Endothelial cell of umbilical vein (primary cell): ENCODE measurements around the gene RPA4. TPM values are rescaled to one million over a fixed set of nuclear protein-coding genes. Genes with fewer than 3 reads are reported as not detected.

Experiments used
- BruUV-seq: library from RNA; stranded (reverse); fragments of 400-500 nt; replicated peaks from 2 replicates; lab custom pipeline; 2021; lab: Mats Ljungman, UMichigan
- CTCF ChIA-PET: fragments of 300-600, 350-600 bp; sonication (Branson Sonifier 250); formaldehyde crosslinking; loops from one replicate; lab custom pipeline; 2021; ENCODE audit warnings: antibody characterized with exemption, inconsistent platforms; lab: Charles Lee
- POLR2A ChIA-PET: fragments of 300-600, 350-600 bp; sonication (Branson Sonifier 250); formaldehyde crosslinking; loops from one replicate; lab custom pipeline; 2021; ENCODE audit warnings: antibody characterized with exemption, inconsistent platforms; lab: Charles Lee
- DNase-seq: peaks from one replicate; pipeline ENCODE4 v3.0.0-alpha.2; 2011; ENCODE audit warnings: low read depth, low spot score
- FAIRE-seq: peaks from 2 replicates; lab custom pipeline; 2011; peaks lifted over from hg19 to GRCh38; lab: Jason Lieb, UNC
- H2AFZ ChIP-seq: 2 replicates; pipeline ENCODE4 v1.6.0; 2012; ENCODE audit warnings: low read depth, low read length, control low read depth, inconsistent platforms
- H3K27ac ChIP-seq: 2 replicates; pipeline ENCODE4 v1.5.1; 2011; ENCODE audit warnings: low read depth, mild to moderate bottlenecking, control low read depth, low read length, moderate library complexity; ENCODE audit not compliant: insufficient read depth
- H3K27me3 ChIP-seq, 2 experiments: 2 replicates each; pipeline versions ENCODE4 v1.6.0 to v1.6.1; 2011; ENCODE audit warnings: low read length in 2 of 2, mixed read lengths in 1 of 2; ENCODE audit not compliant: control insufficient read depth in 2 of 2, insufficient read depth in 2 of 2
- H3K36me3 ChIP-seq, 2 experiments: 2 replicates in 1 of 2; 3 replicates in 1 of 2; pipeline ENCODE4 v1.5.1; 2011; ENCODE audit warnings: low read length in 2 of 2, mild to moderate bottlenecking in 1 of 2, moderate library complexity in 1 of 2; ENCODE audit not compliant: control insufficient read depth in 2 of 2, insufficient read depth in 2 of 2; ENCODE audit errors: extremely low read depth in 1 of 2
- H3K4me1 ChIP-seq: 3 replicates; pipeline ENCODE4 v1.5.1; 2011; ENCODE audit warnings: mild to moderate bottlenecking, low read length; ENCODE audit not compliant: control insufficient read depth, insufficient read depth; ENCODE audit errors: extremely low read depth
- H3K4me2 ChIP-seq: 2 replicates; pipeline ENCODE4 v1.6.1; 2011; ENCODE audit warnings: low read length, control low read depth, mixed read lengths; ENCODE audit not compliant: insufficient read depth
- H3K4me3 ChIP-seq, 3 experiments: fragments of 200-600 bp in 1 of 3; sonication (generic), shearing (Covaris generic) in 1 of 3; replicated peaks in 1 of 3; 2 replicates each; pipeline ENCODE4 v1.5.1; 2011 to 2016; ENCODE audit warnings: control low read depth in 3 of 3, low read length in 3 of 3, mild to moderate bottlenecking in 2 of 3, inconsistent platforms in 1 of 3, low read depth in 1 of 3, moderate library complexity in 1 of 3; ENCODE audit not compliant: insufficient read depth in 1 of 3
- H3K79me2 ChIP-seq: 2 replicates; pipeline ENCODE4 v1.6.0; 2012; ENCODE audit warnings: low read length, inconsistent platforms; ENCODE audit not compliant: control insufficient read depth, insufficient read depth
- H3K9ac ChIP-seq: replicated peaks from 2 replicates; pipeline ENCODE3; 2011; ENCODE audit warnings: low read length, control low read depth; ENCODE audit not compliant: insufficient read depth; ENCODE audit errors: extremely low read depth
- H3K9me1 ChIP-seq: replicated peaks from 3 replicates; pipeline ENCODE4 v1.6.0; 2011; ENCODE audit warnings: mild to moderate bottlenecking, low read length; ENCODE audit not compliant: control insufficient read depth, insufficient read depth; ENCODE audit errors: extremely low read depth
- H3K9me3 ChIP-seq: replicated peaks from 2 replicates; pipeline ENCODE4 v1.5.1; 2012; ENCODE audit warnings: low read length, inconsistent platforms; ENCODE audit not compliant: control insufficient read depth, insufficient read depth
- H4K20me1 ChIP-seq: replicated peaks from 2 replicates; pipeline ENCODE3; 2011; ENCODE audit warnings: mild to moderate bottlenecking, low read length; ENCODE audit not compliant: control insufficient read depth, insufficient read depth; ENCODE audit errors: extremely low read depth
- EZH2 ChIP-seq: IDR thresholded peaks from 2 replicates; pipeline ENCODE4 v1.6.1; 2012; ENCODE audit warnings: borderline replicate concordance, low read depth, mild to moderate bottlenecking, moderate library complexity, low read length, inconsistent platforms; ENCODE audit not compliant: severe bottlenecking
- FOS ChIP-seq: IDR thresholded peaks from 2 replicates; pipeline ENCODE4 v1.6.1; 2011; ENCODE audit warnings: mild to moderate bottlenecking, low read length, moderate library complexity, borderline replicate concordance; ENCODE audit not compliant: insufficient read depth
- GATA2 ChIP-seq: IDR thresholded peaks from 2 replicates; pipeline ENCODE4 v1.7.0; 2011; ENCODE audit warnings: low read depth, mild to moderate bottlenecking, moderate library complexity, mixed read lengths, low read length; ENCODE audit not compliant: insufficient read length, insufficient read depth
- JUN ChIP-seq: IDR thresholded peaks from 2 replicates; pipeline ENCODE4 v1.6.1; 2011; ENCODE audit warnings: borderline replicate concordance, low read depth; ENCODE audit not compliant: insufficient read length, insufficient read depth
- MYC ChIP-seq: IDR thresholded peaks from one replicate; pipeline ENCODE4 v1.6.1; 2011; ENCODE audit warnings: mild to moderate bottlenecking, low read depth, low read length
- POLR2A ChIP-seq: IDR thresholded peaks from 2 replicates; pipeline ENCODE4 v1.6.1; 2012; ENCODE audit warnings: low read depth, mild to moderate bottlenecking, control low read depth, low read length
- POLR2AphosphoS5 ChIP-seq: IDR thresholded peaks from 2 replicates; pipeline ENCODE4 v1.6.1; 2012; ENCODE audit warnings: low read depth, mild to moderate bottlenecking, control low read depth, low read length, moderate library complexity; ENCODE audit not compliant: insufficient read depth
- dilution Hi-C: fragments of 300-500 bp; cut with MboI; formaldehyde crosslinking; loops from one replicate; pipeline ENCODE4 v1.15.0; 2019; ENCODE audit warnings: low sequenced_read_pairs; ENCODE audit not compliant: extremely low pct_ligation_motif_present
- intact Hi-C: fragments of 100-400 bp; cut with micrococcal nuclease; formaldehyde crosslinking; loops from one replicate; pipeline ENCODE4 v1.10.0; 2022
- polyA plus RNA-seq, 4 experiments: library from polyadenylated mRNA; depleted of rRNA in 3 of 4; stranded (reverse) in 3 of 4; unstranded in 1 of 4; fragments of >200 nt; gene quantifications; 2 replicates each; pipeline versions ENCODE4 v1.2.1 to v1.2.3, GENCODE V29; 2011 to 2012; ENCODE audit warnings: missing spikeins in 1 of 4
- total RNA-seq: library from RNA; stranded (reverse); gene quantifications from 2 replicates; pipeline ENCODE4 v1.2.3, GENCODE V29; 2021
- TF ChIP-seq, protein P1 (sequence below): IDR thresholded peaks from 2 replicates; pipeline ENCODE4 v1.6.1; 2011; ENCODE audit not compliant: insufficient read depth, insufficient read length
- TF ChIP-seq, protein P2 (sequence below), 2 donors: IDR thresholded peaks; 1 replicate in 1 of 2; 2 replicates in 1 of 2; pipeline ENCODE4 v1.5.1; 2011; ENCODE audit warnings: low read length in 2 of 2, mild to moderate bottlenecking in 2 of 2, moderate library complexity in 2 of 2, control low read depth in 1 of 2, inconsistent platforms in 1 of 2, low read depth in 1 of 2; ENCODE audit not compliant: insufficient read depth in 1 of 2; ENCODE audit errors: extremely low read depth in 1 of 2

The RPA4 gene
- total and polyA plus RNA-seq, 2 donors (not counting 3 experiments of a cell fraction or from before 2014, with no cell fraction given), result 0.32 to 2.1 TPM

DNA sequence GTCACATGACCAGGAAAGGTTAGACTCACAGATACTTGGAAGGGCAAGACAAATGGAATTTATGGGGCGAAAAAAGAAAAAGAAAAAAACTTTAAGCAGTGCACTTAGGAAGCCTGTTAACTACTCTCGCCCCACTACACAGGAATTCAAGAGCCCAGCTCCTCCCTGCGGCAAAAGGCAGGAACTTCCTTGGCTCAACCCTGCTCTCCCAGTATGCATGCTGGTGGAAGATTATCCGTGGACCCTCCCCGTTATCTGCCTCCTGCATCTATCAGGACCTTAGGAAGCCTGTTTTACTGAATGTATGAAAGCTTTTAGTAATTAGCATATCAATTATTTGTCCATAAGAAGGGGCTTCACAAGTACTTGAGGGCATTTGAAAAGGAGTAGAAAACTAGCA, 40.1 kb upstream of the RPA4 start:
- intact Hi-C loops, result no loop called here
- no peaks in the 10 kb centered on the region for H3K9me1 ChIP-seq
- no peaks in the 10 kb centered on the region for H3K79me2 ChIP-seq
- no peak overlapping the region for H3K4me3 ChIP-seq
- H2AFZ ChIP-seq, result no peak overlapping the region
- ChIA-PET CTCF (no interaction called here), POLR2A (no interaction called here)
- no peaks in the 10 kb centered on the region for H4K20me1 ChIP-seq
- dilution Hi-C loops, result no loop called here
- DNase-seq, result no peak
- H3K27ac ChIP-seq, result no peak overlapping the region
- no peaks in the 10 kb centered on the region for H3K4me1 ChIP-seq
- H3K27me3 ChIP-seq, result no peaks in the 10 kb centered on the region
- no peak overlapping the region for H3K4me2 ChIP-seq
- no TSS peak for BruUV-seq
- H3K9ac ChIP-seq, result no peak overlapping the region
- H3K36me3 ChIP-seq, result no peaks in the 10 kb centered on the region
- TF ChIP-seq MYC, result no peak
- TF ChIP-seq, protein P1, sequence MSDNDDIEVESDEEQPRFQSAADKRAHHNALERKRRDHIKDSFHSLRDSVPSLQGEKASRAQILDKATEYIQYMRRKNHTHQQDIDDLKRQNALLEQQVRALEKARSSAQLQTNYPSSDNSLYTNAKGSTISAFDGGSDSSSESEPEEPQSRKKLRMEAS, result no peak
- no peak for TF ChIP-seq GATA2
- TF ChIP-seq POLR2AphosphoS5, result no peak
- TF ChIP-seq FOS, result no peak
- no peak for TF ChIP-seq JUN
- TF ChIP-seq POLR2A, result no peak
- TF ChIP-seq EZH2, result no peak
- TF ChIP-seq, protein P2, sequence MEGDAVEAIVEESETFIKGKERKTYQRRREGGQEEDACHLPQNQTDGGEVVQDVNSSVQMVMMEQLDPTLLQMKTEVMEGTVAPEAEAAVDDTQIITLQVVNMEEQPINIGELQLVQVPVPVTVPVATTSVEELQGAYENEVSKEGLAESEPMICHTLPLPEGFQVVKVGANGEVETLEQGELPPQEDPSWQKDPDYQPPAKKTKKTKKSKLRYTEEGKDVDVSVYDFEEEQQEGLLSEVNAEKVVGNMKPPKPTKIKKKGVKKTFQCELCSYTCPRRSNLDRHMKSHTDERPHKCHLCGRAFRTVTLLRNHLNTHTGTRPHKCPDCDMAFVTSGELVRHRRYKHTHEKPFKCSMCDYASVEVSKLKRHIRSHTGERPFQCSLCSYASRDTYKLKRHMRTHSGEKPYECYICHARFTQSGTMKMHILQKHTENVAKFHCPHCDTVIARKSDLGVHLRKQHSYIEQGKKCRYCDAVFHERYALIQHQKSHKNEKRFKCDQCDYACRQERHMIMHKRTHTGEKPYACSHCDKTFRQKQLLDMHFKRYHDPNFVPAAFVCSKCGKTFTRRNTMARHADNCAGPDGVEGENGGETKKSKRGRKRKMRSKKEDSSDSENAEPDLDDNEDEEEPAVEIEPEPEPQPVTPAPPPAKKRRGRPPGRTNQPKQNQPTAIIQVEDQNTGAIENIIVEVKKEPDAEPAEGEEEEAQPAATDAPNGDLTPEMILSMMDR (IDR thresholded peaks at IDR 0.05; ENCODE audit: extremely low read depth in 1 of 2, insufficient read depth in 1 of 2, low read depth in 1 of 2, low read length in 2 of 2), result no peak
- FAIRE-seq, result no peak
- H3K9me3 ChIP-seq, result no peaks in the 10 kb centered on the region
